ENCODE measurements around the gene BAZ2B.
"Not testable (repeated sequence)": the region's sequence is repeated elsewhere in the genome, so short reads cannot be mapped to it uniquely, and the experiment has no call there.

Gene BAZ2B

GRCh38 chr2:159379181-159379580 is 237.2 kb downstream of the BAZ2B start:
- H3K4me3 ChIP-seq: no peak overlapping the region
- H3K36me3 ChIP-seq (ENCODE audit: insufficient read depth, low read length): no peaks in the 10 kb centered on the region
- no peaks in the 10 kb centered on the region for H3K9me3 ChIP-seq (ENCODE audit: low read depth, low read length)
- TF ChIP-seq POLR2AphosphoS5 (IDR thresholded peaks at IDR 0.05; ENCODE audit: borderline replicate concordance, low read depth, low read length): no peak
- no peak for TF ChIP-seq FOXP2 (optimal IDR thresholded peaks at IDR 0.05; ENCODE audit: control extremely low read depth, extremely low read length, insufficient read depth)
- TF ChIP-seq EZH2 (IDR thresholded peaks at IDR 0.05): no peak
- H3K9ac ChIP-seq (ENCODE audit: insufficient read length): no peak overlapping the region
- no peak overlapping the region for H3K27ac ChIP-seq
- DNase-seq (ENCODE audit: low read depth, low spot score): no peak

- no peak for TF ChIP-seq POLR2AphosphoS5 (IDR thresholded peaks at IDR 0.05; ENCODE audit: borderline replicate concordance, low read depth, low read length)
- TF ChIP-seq FOXP2 (optimal IDR thresholded peaks at IDR 0.05; ENCODE audit: control extremely low read depth, extremely low read length, insufficient read depth): no peak
- no peak for TF ChIP-seq EZH2 (IDR thresholded peaks at IDR 0.05)
- Histone ChIP-seq H3K4me3 (no peak overlapping the region), H3K36me3 (ENCODE audit: insufficient read depth, low read length) (peaks cover 7% of the 10 kb centered on the region; the same call in 1 of the 2 replicates), H3K27ac (no peak overlapping the region), H3K9me3 (ENCODE audit: low read depth, low read length) (no peaks in the 10 kb centered on the region), H3K9ac (ENCODE audit: insufficient read length) (no peak overlapping the region)
- DNase-seq (ENCODE audit: low read depth, low spot score): no peak
Observed at GRCh38 chr2:159375241-159375640, 241.1 kb downstream of the BAZ2B start.

GRCh38 chr2:159371506-159371905 is 244.8 kb downstream of the BAZ2B start:
- DNase-seq (ENCODE audit: low read depth, low spot score): no peak
- no peak overlapping the region for H3K4me3 ChIP-seq
- no peaks in the 10 kb centered on the region for H3K9me3 ChIP-seq (ENCODE audit: low read depth, low read length)
- TF ChIP-seq FOXP2 (optimal IDR thresholded peaks at IDR 0.05; ENCODE audit: control extremely low read depth, extremely low read length, insufficient read depth) (no peak), POLR2AphosphoS5 (IDR thresholded peaks at IDR 0.05; ENCODE audit: borderline replicate concordance, low read depth, low read length) (no peak), EZH2 (IDR thresholded peaks at IDR 0.05) (no peak)
- no peak overlapping the region for H3K9ac ChIP-seq (ENCODE audit: insufficient read length)
- peaks cover 7% of the 10 kb centered on the region; the same call in 1 of the 2 replicates for H3K36me3 ChIP-seq (ENCODE audit: insufficient read depth, low read length)
- H3K27ac ChIP-seq: no peak overlapping the region

DNA sequence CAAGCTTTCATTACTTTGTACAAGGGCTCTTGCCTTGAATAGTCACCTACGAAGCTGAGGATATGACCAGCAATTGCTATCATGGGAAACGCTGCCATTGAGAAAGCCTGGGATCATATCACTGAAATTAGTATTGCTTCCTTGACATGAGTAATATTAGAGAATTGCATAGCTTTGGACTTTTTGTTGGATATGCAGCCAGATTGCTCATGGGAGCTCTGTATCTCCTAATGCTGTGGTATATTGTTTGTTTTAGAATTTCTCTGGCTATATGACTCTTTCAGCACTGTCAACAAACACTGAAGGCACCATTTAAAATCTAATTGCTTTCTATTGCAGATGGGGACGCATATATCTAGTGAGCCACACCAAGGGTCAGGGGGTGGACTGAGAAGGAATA is 249.8 kb downstream of the BAZ2B start:
- H3K36me3 ChIP-seq (ENCODE audit: insufficient read depth, low read length): no peaks in the 10 kb centered on the region

DNA sequence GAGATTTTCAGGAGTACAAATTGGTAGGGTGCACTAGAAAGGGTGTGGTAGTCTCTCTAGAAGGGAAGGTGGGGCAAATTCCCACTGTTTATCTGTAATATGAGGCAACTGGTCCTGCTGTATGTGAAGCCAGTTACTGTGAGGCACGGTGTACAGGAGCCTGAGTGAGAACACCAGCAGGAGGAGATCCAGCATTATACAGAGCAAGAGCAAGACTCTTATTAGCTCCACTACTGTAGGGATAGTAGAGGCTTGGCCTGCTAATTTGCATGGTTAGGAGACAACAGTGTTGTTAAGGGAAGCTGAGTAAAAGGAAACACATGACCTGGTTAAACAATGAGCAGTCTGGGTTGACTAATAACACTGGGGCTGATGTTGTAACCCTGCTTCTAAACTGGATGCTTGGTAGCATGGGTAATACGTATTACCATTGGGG is 253.5 kb downstream of the BAZ2B start:
- Histone ChIP-seq H3K4me3 (no peak overlapping the region), H3K9me3 (ENCODE audit: low read depth, low read length) (no peaks in the 10 kb centered on the region), H3K36me3 (ENCODE audit: insufficient read depth, low read length) (no peaks in the 10 kb centered on the region), H3K27ac (no peak overlapping the region), H3K9ac (ENCODE audit: insufficient read length) (no peak overlapping the region)
- no peak for TF ChIP-seq FOXP2 (optimal IDR thresholded peaks at IDR 0.05; ENCODE audit: control extremely low read depth, extremely low read length, insufficient read depth)
- no peak for TF ChIP-seq EZH2 (IDR thresholded peaks at IDR 0.05)
- TF ChIP-seq POLR2AphosphoS5 (IDR thresholded peaks at IDR 0.05; ENCODE audit: borderline replicate concordance, low read depth, low read length): no peak
- DNase-seq (ENCODE audit: low read depth, low spot score): no peak

More for the DNA sequence above, 249.8 kb downstream of the BAZ2B start:
- DNase-seq (ENCODE audit: low read depth, low spot score): no peak
- H3K9me3 ChIP-seq (ENCODE audit: low read depth, low read length): no peaks in the 10 kb centered on the region
- no peak overlapping the region for H3K9ac ChIP-seq (ENCODE audit: insufficient read length)
- H3K4me3 ChIP-seq: no peak overlapping the region
- no peak overlapping the region for H3K27ac ChIP-seq
- TF ChIP-seq POLR2AphosphoS5 (IDR thresholded peaks at IDR 0.05; ENCODE audit: borderline replicate concordance, low read depth, low read length) (no peak), FOXP2 (optimal IDR thresholded peaks at IDR 0.05; ENCODE audit: control extremely low read depth, extremely low read length, insufficient read depth) (no peak), EZH2 (IDR thresholded peaks at IDR 0.05) (no peak)

DNA sequence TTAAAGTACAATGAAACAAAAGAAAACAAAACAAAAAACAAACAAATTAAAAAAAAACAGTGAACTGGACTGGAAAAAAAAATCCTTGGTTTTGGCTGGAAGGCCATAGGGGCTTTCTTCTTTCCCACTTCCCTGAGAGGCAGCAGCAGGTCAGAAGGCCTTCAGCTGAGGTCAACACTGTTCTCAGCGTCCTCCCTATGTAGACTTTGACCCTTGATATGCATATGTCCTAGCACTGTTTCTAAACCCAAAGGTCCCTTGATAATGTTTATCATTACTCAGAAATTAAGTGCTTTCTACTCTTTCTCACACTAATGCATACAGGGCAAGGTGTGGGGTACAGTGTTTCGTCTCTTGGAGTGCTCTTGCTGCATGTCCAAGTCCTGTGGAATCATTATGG is 254.3 kb downstream of the BAZ2B start:
- no peaks in the 10 kb centered on the region for H3K9me3 ChIP-seq (ENCODE audit: low read depth, low read length)
- no peak overlapping the region for H3K9ac ChIP-seq (ENCODE audit: insufficient read length)
- H3K36me3 ChIP-seq (ENCODE audit: insufficient read depth, low read length): no peaks in the 10 kb centered on the region
- H3K4me3 ChIP-seq: no peak overlapping the region
- no peak for TF ChIP-seq FOXP2 (optimal IDR thresholded peaks at IDR 0.05; ENCODE audit: control extremely low read depth, extremely low read length, insufficient read depth)
- no peak for TF ChIP-seq EZH2 (IDR thresholded peaks at IDR 0.05)
- no peak for TF ChIP-seq POLR2AphosphoS5 (IDR thresholded peaks at IDR 0.05; ENCODE audit: borderline replicate concordance, low read depth, low read length)
- no peak overlapping the region for H3K27ac ChIP-seq
- no peak for DNase-seq (ENCODE audit: low read depth, low spot score)

GRCh38 chr2:159361603-159362002 is 254.7 kb downstream of the BAZ2B start:
- H3K27ac ChIP-seq; H3K9me3 ChIP-seq (ENCODE audit: low read depth, low read length); H3K4me3 ChIP-seq; DNase-seq (ENCODE audit: low read depth, low spot score); H3K36me3 ChIP-seq (ENCODE audit: insufficient read depth, low read length); H3K9ac ChIP-seq (ENCODE audit: insufficient read length): not testable (repeated sequence)

DNA sequence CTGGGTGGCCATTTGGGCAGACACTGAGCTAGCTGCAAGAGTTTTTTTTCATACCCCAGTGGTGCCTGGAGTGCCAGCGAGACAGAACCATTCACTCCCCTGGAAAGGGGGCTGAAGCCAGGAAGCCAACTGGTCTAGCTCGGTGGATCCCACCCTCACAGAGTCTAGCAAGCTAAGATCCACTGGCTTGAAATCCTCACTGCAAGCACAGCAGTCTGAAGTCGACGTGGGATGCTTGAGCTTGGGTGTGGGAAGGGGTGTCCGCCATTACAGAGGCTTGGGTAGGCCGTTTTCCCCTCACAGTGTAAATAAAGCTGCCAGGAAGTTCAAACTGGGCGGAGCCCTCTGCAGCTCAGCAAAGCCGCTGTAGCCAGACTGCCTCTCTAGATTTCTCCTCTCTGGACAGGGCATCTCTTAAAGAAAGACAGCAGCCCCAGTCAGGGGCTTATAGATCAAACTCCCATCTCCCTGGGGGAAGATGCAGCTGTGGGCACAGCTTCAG is 260.2 kb downstream of the BAZ2B start:
- Histone ChIP-seq H3K4me3 (no peak overlapping the region), H3K36me3 (ENCODE audit: insufficient read depth, low read length) (no peaks in the 10 kb centered on the region), H3K9ac (ENCODE audit: insufficient read length) (no peak overlapping the region), H3K9me3 (ENCODE audit: low read depth, low read length) (no peaks in the 10 kb centered on the region), H3K27ac (no peak overlapping the region)
- DNase-seq (ENCODE audit: low read depth, low spot score): no peak
- TF ChIP-seq POLR2AphosphoS5 (IDR thresholded peaks at IDR 0.05; ENCODE audit: borderline replicate concordance, low read depth, low read length): no peak
- no peak for TF ChIP-seq FOXP2 (optimal IDR thresholded peaks at IDR 0.05; ENCODE audit: control extremely low read depth, extremely low read length, insufficient read depth)
- TF ChIP-seq EZH2 (IDR thresholded peaks at IDR 0.05): no peak

GRCh38 chr2:159351977-159352376 is 264.4 kb downstream of the BAZ2B start:
- Histone ChIP-seq H3K9me3 (ENCODE audit: low read depth, low read length) (no peaks in the 10 kb centered on the region), H3K27ac (no peak overlapping the region), H3K36me3 (ENCODE audit: insufficient read depth, low read length) (no peaks in the 10 kb centered on the region), H3K4me3 (no peak overlapping the region), H3K9ac (ENCODE audit: insufficient read length) (no peak overlapping the region)
- DNase-seq (ENCODE audit: low read depth, low spot score): no peak
- TF ChIP-seq FOXP2 (optimal IDR thresholded peaks at IDR 0.05; ENCODE audit: control extremely low read depth, extremely low read length, insufficient read depth) (no peak), POLR2AphosphoS5 (IDR thresholded peaks at IDR 0.05; ENCODE audit: borderline replicate concordance, low read depth, low read length) (no peak), EZH2 (IDR thresholded peaks at IDR 0.05) (no peak)

Data from SK-N-MC (cell line).